PC-3 (cell line): ENCODE data around the gene BMPER.

Source experiments
- EZH2 ChIP-seq: fragments of 300-600 bp; sonication (generic); IDR thresholded peaks from one replicate; pipeline ENCODE4 v1.6.1; 2017; ENCODE audit warnings: antibody characterized with exemption, mild to moderate bottlenecking, low read length; ENCODE audit not compliant: unreplicated experiment
- EZH2phosphoT487 ChIP-seq: fragments of 300-600 bp; sonication (generic); IDR thresholded peaks from 2 replicates; pipeline ENCODE4 v1.6.1; 2018; ENCODE audit warnings: mild to moderate bottlenecking, antibody characterized with exemption, low read length, borderline replicate concordance
- TF ChIP-seq, protein P1 (sequence below): fragments of 300-600 bp; sonication (generic); conservative IDR thresholded peaks from 2 replicates; pipeline ENCODE4 v1.5.1; 2017; ENCODE audit warnings: antibody characterized with exemption, low read depth, mild to moderate bottlenecking, low read length

DNA sequence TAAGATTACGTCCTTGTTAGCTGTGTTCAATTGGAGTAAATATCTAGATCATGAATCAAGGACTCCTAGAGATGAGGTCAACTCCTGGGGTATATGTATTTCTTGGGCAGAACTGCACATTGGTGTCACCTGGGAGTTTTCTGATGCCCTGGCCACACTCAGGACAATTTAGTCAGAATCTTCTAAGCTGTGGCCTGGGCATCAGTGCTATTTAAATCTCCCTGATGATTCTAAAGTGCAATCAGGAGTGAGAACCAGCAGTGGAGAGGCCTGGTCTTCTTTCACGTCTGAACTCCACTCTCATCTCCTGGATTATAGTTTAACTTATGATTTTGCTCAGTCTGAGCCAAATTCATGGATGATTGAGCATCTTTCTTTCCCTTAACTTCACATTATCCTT, 218.0 kb downstream of the BMPER start:
- TF ChIP-seq, protein P1, sequence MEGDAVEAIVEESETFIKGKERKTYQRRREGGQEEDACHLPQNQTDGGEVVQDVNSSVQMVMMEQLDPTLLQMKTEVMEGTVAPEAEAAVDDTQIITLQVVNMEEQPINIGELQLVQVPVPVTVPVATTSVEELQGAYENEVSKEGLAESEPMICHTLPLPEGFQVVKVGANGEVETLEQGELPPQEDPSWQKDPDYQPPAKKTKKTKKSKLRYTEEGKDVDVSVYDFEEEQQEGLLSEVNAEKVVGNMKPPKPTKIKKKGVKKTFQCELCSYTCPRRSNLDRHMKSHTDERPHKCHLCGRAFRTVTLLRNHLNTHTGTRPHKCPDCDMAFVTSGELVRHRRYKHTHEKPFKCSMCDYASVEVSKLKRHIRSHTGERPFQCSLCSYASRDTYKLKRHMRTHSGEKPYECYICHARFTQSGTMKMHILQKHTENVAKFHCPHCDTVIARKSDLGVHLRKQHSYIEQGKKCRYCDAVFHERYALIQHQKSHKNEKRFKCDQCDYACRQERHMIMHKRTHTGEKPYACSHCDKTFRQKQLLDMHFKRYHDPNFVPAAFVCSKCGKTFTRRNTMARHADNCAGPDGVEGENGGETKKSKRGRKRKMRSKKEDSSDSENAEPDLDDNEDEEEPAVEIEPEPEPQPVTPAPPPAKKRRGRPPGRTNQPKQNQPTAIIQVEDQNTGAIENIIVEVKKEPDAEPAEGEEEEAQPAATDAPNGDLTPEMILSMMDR = no peak
- TF ChIP-seq EZH2phosphoT487 (no peak), EZH2 (no peak)
